ENCODE results near the gene ZNF80.

ZNF80 gene

DNA sequence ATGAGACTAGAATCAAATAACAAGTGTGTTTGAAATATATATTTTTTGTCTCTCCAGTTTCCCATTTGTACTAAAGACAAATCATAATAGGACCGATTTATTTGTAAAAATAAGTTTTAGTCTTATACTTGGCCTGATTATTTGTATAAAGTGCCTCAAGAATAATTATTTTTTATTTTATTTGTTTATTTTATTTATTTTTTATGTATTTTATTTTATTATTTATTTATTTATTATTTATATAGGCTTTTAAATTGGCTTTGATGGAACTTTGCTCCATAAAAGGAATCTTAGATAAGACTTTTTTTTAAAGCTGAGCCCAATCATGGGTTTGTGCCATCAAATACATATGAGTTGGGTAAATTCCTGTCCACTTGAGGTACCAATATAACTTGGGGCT is 22.2 kb upstream of the ZNF80 start:
- TF ChIP-seq CTCF (IDR thresholded peaks at IDR 0.05) = no peak

DNA sequence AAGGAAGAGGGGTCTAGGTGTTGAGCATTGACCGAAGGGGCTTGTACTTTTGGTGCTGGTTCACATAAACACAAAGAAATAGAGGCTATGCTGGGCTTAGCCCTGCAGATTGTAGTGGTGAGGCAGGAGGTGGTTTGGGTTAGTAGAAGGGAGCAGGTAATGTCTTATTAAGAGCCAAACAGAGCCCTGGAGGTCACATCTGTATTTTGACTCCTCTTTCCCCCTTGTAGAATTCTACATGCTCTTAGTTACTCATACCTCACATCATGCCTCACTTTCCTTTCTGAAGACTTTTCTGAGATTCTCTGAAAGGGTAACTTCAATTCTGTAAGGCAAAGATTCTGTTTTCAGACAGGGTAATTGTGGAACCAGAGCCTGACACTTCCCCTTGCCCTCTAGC is 16.1 kb upstream of the ZNF80 start:
- TF ChIP-seq CTCF (IDR thresholded peaks at IDR 0.05) = no peak

GRCh38 chr3:114252954-114253353 is 15.6 kb upstream of the ZNF80 start:
- TF ChIP-seq CTCF (IDR thresholded peaks at IDR 0.05) = no peak

GRCh38 chr3:114242947-114243346 is 5.6 kb upstream of the ZNF80 start:
- no peak for TF ChIP-seq CTCF (IDR thresholded peaks at IDR 0.05)

DNA sequence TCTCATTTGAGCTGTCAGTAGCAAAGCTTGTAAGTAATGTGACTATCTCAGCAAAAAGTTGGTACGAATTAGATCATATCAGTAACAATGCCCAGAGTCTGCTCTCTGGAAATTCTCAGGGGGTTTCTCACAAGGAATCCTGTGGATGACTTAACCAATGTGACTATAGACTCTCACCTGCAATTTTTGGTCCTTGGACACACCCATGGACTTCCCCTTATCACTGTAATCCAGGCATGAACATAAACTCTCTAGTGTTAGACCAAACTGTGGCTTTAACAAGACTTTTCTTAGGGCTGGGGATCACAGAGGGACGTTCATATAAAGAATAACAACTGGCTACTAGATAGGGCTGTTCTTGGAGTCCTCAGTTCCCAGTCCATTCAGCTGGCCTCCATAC is 3.9 kb upstream of the ZNF80 start:
- TF ChIP-seq CTCF (IDR thresholded peaks at IDR 0.05) = no peak

DNA sequence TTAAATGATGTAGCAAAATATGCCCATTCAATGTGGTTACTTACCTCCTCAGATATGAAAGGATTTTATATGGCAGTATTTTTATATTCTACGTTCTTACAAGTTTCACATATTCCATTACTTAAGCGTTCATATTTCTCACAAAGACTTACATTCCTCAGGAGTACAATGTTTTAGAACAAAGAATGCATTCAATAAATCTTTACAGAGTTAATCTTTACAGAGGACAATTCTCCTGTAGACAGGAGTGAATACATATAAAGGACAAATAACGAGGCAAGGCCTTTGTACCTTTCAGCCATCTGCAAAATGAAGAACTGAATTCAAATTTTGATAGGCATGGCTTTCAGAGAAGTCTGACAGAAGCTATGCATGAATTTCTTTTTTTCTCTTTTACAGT is 1.9 kb downstream of the ZNF80 start:
- TF ChIP-seq CTCF (IDR thresholded peaks at IDR 0.05) = no peak

GRCh38 chr3:114234745-114235144 is 2.6 kb downstream of the ZNF80 start:
- TF ChIP-seq CTCF (IDR thresholded peaks at IDR 0.05) = no peak

- TF ChIP-seq CTCF (IDR thresholded peaks at IDR 0.05) = no peak
These were observed 5.8 kb downstream of the ZNF80 start for GRCh38 chr3:114231616-114232015.
